SK-N-SH treated with all-trans-retinoic acid at 6 μM for 48 hours (cell line): ENCODE data around the gene KIF18B.

Source experiments
- ARNTL ChIP-seq: fragments of 450-650 bp; formaldehyde crosslinking; IDR thresholded peaks from 2 replicates; pipeline ENCODE4 v1.5.0; 2020; ENCODE audit warnings: low read depth, mild to moderate bottlenecking, moderate library complexity, borderline replicate concordance
- CSDC2 ChIP-seq: fragments of 250-450 bp; sonication (Bioruptor Pico); IDR thresholded peaks from 2 replicates; pipeline ENCODE4 v1.5.0; 2020; ENCODE audit warnings: mild to moderate bottlenecking, moderate library complexity
- OSR1 ChIP-seq: fragments of 250-450 bp; sonication (Bioruptor Pico); IDR thresholded peaks from 2 replicates; pipeline ENCODE4 v1.8.0; 2022; ENCODE audit warnings: moderate library complexity, mild to moderate bottlenecking, inconsistent platforms
- POU6F1 ChIP-seq: fragments of 250-450 bp; sonication (Bioruptor Pico); IDR thresholded peaks from 2 replicates; pipeline ENCODE4 v1.8.0; 2021; ENCODE audit warnings: low read depth, mild to moderate bottlenecking, moderate library complexity, borderline replicate concordance
- ZC3H10 ChIP-seq: fragments of 250-450 bp; sonication (Bioruptor Pico); IDR thresholded peaks from 2 replicates; pipeline ENCODE4 v1.5.1; 2021; ENCODE audit warnings: mild to moderate bottlenecking, moderate library complexity
- ZFP30 ChIP-seq: fragments of 450-650 bp; formaldehyde crosslinking; IDR thresholded peaks from 2 replicates; pipeline ENCODE4 v1.5.0; 2022; ENCODE audit warnings: mild to moderate bottlenecking, moderate library complexity
- ZNF565 ChIP-seq: fragments of 450-650 bp; formaldehyde crosslinking; conservative IDR thresholded peaks from 2 replicates; pipeline ENCODE4 v1.5.0; 2020; ENCODE audit warnings: low read depth, mild to moderate bottlenecking, moderate library complexity
- TF ChIP-seq, protein P1 (sequence below): fragments of 250-450 bp; sonication (Bioruptor Pico); IDR thresholded peaks from 2 replicates; pipeline ENCODE4 v1.8.0; 2020; ENCODE audit warnings: mild to moderate bottlenecking, moderate library complexity, borderline replicate concordance

DNA sequence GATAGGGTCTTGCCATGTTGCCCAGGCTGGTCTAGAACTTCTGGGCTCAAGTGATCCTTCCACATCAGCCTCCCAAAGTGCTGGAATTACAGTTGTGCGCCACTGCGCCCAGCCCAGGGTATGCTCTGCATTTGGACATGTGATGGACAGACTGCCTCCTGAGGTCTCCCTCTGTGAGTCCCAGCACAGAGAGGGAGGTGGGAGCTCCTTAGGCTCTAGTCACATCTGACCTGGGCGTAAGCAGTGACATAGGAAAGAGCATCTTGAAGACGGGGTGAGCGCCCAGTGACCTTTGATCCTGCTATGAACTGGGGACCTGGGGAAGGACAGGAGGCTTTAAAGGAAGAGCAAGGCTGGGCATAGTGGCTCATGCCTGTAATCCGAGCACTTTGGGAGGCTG lies 30.1 kb downstream of the KIF18B start:
- no peak for TF ChIP-seq ARNTL (CRISPR knock-in tag)
- no peak for TF ChIP-seq OSR1 (CRISPR knock-in tag)
- TF ChIP-seq, protein P1, sequence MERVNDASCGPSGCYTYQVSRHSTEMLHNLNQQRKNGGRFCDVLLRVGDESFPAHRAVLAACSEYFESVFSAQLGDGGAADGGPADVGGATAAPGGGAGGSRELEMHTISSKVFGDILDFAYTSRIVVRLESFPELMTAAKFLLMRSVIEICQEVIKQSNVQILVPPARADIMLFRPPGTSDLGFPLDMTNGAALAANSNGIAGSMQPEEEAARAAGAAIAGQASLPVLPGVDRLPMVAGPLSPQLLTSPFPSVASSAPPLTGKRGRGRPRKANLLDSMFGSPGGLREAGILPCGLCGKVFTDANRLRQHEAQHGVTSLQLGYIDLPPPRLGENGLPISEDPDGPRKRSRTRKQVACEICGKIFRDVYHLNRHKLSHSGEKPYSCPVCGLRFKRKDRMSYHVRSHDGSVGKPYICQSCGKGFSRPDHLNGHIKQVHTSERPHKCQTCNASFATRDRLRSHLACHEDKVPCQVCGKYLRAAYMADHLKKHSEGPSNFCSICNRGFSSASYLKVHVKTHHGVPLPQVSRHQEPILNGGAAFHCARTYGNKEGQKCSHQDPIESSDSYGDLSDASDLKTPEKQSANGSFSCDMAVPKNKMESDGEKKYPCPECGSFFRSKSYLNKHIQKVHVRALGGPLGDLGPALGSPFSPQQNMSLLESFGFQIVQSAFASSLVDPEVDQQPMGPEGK (CRISPR knock-in tag), result no peak
- TF ChIP-seq CSDC2 (CRISPR knock-in tag), result no peak
- TF ChIP-seq ZNF565 (CRISPR knock-in tag), result no peak
- no peak for TF ChIP-seq ZC3H10 (CRISPR knock-in tag)
- TF ChIP-seq ZFP30 (CRISPR knock-in tag), result no peak
- no peak for TF ChIP-seq POU6F1 (CRISPR knock-in tag)
